Stimulated activated CD8-positive, alpha-beta memory T cell treated with anti-CD3 and anti-CD28 coated beads, Interleukin-7, amount 100 ng/mL, for 4 hours (primary cell): Measurements from ENCODE around the gene RAB27B.

Experiments used
- DNase-seq, 2 donors: peaks; one replicate each; pipeline ENCODE4 v3.0.0-alpha.2; 2020; ENCODE audit warnings: low read depth in 2 of 2

RAB27B gene

DNA sequence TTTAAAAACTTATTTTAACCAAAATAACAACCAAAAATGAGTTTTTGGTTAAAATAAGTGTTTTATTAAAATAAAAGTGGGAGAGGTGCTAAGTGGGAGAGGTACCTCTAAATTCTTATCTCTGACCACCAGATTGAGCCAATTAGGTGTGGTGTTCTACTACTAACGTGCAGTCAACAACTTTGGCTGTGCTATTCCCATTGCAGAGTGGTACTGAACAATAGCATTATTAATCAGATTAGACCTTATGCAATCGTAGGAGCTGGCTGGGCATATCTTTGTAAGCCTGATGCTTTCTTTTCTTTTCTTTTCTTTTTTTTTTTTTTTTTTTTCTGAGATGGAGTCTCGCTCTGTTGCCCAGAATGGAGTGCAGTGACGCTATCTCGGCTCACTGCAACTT is 38.9 kb downstream of the RAB27B start:
- DNase-seq = no peak

DNA sequence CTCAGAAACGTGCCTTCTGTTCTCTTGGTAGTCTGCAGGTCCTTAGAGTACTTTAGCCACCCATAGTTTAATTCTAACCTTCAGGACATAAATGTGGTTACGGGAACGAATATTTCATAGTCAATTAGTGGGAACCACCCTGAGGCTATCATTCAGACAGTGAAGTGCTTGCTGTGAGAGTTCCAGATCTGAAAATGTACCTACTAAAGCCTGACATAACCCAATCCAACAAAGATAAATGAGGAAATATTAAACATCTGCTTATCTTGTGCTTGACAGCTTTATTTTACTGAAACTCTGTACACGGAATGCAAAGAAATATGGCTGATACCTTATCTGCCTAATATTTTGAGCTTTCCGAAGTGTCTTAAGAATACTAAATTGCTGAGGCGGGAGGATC is 43.0 kb downstream of the RAB27B start:
- DNase-seq = no peak

GRCh38 chr18:54872681-54873080 is 44.4 kb downstream of the RAB27B start:
- DNase-seq = no peak

DNA sequence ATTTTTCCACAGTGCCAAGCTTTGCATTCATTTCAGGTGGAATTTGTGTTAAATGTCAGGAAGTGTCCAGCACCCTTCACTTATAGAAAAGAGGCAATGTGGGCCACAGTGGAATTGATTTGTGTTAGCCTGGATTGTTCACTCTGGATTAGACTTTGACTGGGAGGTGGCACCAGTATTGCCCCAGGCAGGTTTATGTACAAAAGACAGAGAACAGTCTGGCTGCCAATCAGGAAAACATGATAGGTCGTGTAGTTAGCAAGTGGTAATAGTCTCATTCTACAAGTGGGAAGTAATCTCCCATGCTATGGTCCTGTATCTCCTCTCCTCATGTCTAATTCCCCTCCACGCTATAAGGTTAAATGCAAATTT is 45.6 kb downstream of the RAB27B start:
- no peak for DNase-seq

- DNase-seq = no peak
Observed at GRCh38 chr18:54875063-54875462, 46.8 kb downstream of the RAB27B start.

GRCh38 chr18:54877076-54877475 is 48.8 kb downstream of the RAB27B start:
- DNase-seq = no peak

GRCh38 chr18:54878159-54878622 is 49.9 kb downstream of the RAB27B start:
- DNase-seq = no peak

GRCh38 chr18:54878659-54879358 is 50.5 kb downstream of the RAB27B start:
- DNase-seq = no peak

DNA sequence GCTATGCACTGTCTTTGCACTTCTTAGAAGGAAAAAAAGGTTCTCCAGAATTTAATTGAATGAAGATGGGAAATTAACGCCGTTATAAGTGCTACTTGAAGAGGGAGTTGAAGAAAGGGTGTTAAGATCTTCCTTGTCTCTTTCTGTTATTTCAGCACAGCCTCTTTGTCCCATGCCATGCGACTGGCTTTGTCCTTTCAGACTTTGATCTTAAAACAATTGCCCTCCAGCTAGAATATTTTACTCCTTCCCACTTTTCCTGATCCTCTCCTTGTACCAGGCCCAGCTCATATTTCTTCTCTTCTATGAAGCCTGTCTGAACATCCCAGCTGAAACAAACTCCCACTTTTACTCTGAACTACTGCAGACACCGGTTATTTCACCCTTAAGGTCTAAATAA is 51.4 kb downstream of the RAB27B start:
- DNase-seq = no peak

- no peak for DNase-seq
Observed at GRCh38 chr18:54880395-54881105, 52.3 kb downstream of the RAB27B start.

- no peak for DNase-seq
Observed at GRCh38 chr18:54881229-54881768, 53.0 kb downstream of the RAB27B start.

DNA sequence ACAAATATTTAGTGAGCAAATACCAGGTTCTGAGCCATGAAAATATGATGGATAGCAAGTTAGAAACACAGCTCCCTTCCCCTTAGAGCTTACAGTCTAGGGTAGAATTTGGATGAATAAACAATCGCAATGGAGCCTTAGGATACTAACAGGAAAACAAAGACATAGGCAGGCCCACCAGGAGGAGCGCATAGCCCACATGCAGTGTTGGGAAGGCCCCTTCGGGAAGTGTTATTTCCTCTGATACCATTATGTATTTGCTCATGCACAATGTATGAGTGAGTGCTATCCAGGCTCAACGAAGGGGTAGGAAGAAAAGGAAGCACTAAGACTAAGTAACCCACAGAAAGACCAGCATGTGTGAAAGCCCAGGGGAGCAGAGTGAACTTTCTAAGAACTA is 54.0 kb downstream of the RAB27B start:
- no peak for DNase-seq

- no peak for DNase-seq
Observed at GRCh38 chr18:54883816-54884604, 55.7 kb downstream of the RAB27B start.

DNA sequence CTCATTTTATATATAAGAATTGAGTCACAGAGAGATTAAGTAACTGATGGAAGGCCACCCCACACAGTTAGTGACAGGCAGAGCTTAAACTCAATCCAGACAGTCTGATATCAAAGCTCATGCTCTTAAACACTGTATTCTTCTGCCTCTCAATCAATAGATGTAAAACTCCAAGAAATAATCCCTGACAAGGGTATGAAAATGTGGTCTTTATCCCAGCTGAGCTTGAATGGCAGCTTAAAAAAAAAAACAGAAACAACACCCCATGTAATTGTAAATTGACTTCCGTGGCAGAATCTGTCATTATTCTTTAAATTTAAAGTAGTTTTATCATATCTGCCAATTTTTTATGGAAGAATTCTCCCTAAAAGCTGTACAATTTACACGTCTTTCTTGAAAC is 60.1 kb downstream of the RAB27B start:
- no peak for DNase-seq

GRCh38 chr18:54888933-54889332 is 60.7 kb downstream of the RAB27B start:
- DNase-seq = no peak

DNA sequence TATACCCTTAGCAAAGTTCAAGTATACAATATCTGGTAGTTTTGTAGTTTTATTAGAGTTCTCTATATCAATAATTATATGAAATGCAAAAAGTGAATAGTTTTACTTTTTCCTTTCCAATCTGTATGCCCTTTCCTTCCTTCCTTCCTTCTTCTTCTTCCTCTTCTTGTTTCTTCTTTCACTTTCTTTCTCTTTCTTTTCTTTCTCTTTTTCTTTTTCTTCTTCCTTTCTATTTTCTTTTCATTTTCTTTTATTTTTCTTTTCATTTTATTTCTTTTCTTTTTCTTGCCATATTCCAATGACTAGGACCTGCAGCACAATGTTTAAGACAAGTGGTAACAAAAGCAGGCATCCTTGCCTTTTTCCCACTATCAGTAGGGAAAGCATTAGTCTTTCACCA is 71.2 kb downstream of the RAB27B start:
- DNase-seq = no peak

GRCh38 chr18:54900290-54900689 is 72.0 kb downstream of the RAB27B start:
- DNase-seq = no peak

DNA sequence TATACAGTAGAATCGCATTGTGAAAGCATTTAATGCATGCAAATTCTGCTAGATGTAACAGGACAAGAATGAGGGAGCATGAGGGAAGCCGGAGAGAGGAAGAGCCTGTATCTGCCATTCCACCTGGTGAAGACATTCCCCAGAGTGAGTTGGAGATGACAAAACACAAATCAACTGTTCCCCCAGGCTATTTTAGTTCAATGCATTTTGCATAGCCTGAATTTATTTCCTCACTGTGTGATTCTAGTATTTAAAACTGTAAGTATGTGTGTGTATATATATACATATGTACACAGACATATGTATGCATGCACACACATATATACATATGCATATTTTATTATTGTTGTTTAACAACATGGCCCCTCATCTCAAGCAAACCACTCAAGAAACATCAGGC is 76.3 kb downstream of the RAB27B start:
- no peak for DNase-seq

DNA sequence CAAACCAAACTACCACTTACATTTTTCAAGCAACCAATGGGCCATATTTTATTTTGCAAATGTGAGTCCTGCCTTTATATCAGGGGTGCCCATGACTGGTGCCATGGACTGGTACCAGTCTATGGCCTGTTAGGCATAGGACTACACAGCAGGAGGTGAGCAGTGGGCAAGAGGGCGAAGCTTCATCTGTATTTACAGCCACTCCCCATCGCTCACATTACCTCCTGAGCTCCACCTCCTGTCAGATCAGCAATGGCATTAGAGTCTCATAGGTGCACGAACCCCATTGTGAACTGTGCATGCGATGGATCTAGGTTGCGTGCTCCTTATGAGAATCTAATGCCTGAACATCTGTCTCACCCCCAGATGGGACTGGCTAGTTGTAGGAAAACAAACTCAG is 77.4 kb downstream of the RAB27B start:
- no peak for DNase-seq

- no peak for DNase-seq
Observed at GRCh38 chr18:54906331-54907185, 78.3 kb downstream of the RAB27B start.

DNA sequence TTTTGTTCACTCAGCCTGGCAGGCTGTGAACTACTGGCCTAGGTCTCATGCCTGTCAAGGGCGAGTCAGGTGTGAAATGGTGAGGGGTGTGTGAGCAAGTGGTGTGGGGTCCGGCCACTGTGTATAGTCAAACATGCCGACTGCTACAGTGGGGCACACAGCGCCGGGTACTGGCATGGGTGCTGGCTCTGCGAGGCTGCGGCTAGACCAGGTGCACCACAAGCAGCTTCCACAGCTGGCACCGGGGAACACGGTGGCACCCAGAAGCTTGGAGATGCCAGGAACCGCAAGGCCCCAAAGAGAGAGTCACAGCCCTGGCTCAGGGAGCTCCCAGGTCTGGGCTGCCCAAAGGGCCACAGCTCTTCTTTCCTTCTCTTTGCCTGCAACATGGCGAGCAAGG is 81.3 kb downstream of the RAB27B start:
- no peak for DNase-seq
